Left lobe of liver (tissue), 2 donors: ENCODE data around the gene AOC1. TPM values are rescaled to one million over a fixed set of nuclear protein-coding genes. Genes with fewer than 3 reads are reported as not detected.
A peak's percentile ranks its signal among the peaks of the same experiment; 100 is the strongest.

Source experiments
- ATAC-seq: fragments of 200-7000 bp; cut with Tn5 transposase; one replicate; pipeline ENCODE4 v1.9.1; 2020; ENCODE audit warnings: mild to moderate bottlenecking, moderate library complexity
- DNase-seq: peaks from one replicate; pipeline ENCODE4 v3.0.0-alpha.2; 2020; ENCODE audit warnings: low spot score
- total RNA-seq: library from RNA; stranded (reverse); gene quantifications from one replicate; pipeline ENCODE4 v1.2.1, GENCODE V29; 2021
- donor health status: DM: no; HTN: no; CAD: no; lungs with moderate emphysema.
- donor health status: DM: no; HTN: yes; CAD: no.

AOC1 gene, protein sequence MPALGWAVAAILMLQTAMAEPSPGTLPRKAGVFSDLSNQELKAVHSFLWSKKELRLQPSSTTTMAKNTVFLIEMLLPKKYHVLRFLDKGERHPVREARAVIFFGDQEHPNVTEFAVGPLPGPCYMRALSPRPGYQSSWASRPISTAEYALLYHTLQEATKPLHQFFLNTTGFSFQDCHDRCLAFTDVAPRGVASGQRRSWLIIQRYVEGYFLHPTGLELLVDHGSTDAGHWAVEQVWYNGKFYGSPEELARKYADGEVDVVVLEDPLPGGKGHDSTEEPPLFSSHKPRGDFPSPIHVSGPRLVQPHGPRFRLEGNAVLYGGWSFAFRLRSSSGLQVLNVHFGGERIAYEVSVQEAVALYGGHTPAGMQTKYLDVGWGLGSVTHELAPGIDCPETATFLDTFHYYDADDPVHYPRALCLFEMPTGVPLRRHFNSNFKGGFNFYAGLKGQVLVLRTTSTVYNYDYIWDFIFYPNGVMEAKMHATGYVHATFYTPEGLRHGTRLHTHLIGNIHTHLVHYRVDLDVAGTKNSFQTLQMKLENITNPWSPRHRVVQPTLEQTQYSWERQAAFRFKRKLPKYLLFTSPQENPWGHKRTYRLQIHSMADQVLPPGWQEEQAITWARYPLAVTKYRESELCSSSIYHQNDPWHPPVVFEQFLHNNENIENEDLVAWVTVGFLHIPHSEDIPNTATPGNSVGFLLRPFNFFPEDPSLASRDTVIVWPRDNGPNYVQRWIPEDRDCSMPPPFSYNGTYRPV
- total RNA-seq = 18.9 TPM

- ATAC-seq (no peak), DNase-seq (no peak)
Measured at GRCh38 chr7:150852371-150852905, at the start of gene AOC1. TSS of gene AOC1 (plus strand) at chr7:150852517. CDS start at chr7:150856471, 3,954 bp downstream.

DNA sequence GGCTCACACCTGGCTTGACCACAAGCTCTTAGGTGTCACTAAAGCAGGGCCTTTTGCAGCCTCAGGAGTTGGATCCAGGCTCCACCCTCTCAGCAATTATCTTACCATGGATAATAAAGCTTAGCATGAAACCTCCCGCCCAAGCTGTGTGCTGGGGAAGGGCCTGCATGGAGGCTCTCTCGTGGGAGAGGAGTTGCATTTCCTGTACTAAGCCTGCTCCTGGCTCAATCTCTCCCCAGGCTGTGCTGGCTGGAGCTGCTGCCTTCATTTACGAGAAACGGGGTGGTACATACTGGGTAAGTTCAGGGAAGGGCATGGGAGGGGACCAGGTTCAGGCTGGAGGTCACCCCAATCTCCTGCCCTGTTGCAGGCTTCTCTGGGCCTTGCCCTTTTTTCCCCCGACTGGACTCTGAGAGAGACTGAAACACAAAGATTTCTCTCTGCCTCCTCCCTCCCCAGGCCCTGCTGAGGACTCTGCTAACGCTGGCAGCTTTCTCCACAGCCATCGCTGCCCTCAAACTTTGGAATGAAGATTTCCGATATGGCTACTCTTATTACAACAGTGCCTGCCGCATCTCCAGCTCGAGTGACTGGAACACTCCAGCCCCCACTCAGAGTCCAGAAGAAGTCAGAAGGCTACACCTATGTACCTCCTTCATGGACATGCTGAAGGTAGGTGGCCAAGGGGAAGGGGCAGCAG, 49.0 kb upstream of the AOC1 start:
- ATAC-seq (no peak), DNase-seq (no peak)

DNA sequence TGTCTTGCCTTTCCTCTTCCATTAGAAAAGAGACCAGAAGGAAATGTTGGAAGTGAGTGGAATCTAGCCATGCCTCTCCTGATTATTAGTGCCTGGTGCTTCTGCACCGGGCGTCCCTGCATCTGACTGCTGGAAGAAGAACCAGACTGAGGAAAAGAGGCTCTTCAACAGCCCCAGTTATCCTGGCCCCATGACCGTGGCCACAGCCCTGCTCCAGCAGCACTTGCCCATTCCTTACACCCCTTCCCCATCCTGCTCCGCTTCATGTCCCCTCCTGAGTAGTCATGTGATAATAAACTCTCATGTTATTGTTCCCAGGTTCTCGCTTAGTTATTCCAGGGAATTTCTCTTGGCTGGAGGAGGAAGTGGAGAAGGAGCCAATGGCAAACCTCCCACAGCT, 47.5 kb upstream of the AOC1 start:
- no peak for DNase-seq
- no peak for ATAC-seq

DNA sequence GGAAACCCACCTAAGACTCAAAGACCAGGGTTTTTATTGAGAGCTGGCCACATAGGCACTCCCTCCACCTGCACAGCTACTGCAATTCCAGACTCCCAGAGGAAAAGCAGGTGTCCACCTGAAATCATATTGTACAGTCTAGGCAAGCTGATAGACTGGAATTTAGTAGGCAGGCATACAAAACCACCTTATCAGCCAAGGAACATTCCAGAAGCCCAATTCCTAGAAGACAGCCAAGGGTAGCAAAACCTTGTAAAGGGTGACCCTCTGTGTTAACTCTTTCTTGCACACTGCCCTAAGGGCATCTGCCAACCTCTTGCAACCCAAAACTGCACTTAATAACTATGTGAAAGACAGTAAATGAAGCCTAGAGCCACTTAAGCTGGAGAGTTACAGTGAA, 46.5 kb upstream of the AOC1 start:
- DNase-seq (no peak), ATAC-seq (no peak)

- ATAC-seq (no peak), DNase-seq (no peak)
Measured at GRCh38 chr7:150806454-150806853, 45.9 kb upstream of the AOC1 start.

DNA sequence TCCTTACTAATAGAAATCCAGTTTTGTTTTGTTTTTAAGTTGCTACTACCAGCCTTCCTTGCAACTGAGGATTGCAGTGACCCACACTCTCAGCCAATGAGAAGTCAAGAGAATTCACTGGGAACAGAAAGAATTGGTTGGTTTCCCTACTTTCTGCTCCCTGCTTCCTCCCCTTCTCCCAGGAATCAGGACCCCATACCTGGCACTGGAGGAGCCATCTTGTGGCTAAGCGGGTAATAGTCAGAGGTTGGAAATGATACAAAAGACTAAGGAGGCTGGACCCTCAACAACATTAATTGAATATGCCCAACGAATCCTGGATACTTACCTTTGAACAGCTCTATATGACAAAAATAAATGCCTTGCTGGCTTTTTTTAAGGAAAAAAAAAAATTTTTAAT, 45.5 kb upstream of the AOC1 start:
- ATAC-seq = no peak
- DNase-seq = no peak

- peak; percentile 87 for DNase-seq
- peak; percentile 52 for ATAC-seq
Measured at GRCh38 chr7:150807616-150808438, 44.5 kb upstream of the AOC1 start.

DNA sequence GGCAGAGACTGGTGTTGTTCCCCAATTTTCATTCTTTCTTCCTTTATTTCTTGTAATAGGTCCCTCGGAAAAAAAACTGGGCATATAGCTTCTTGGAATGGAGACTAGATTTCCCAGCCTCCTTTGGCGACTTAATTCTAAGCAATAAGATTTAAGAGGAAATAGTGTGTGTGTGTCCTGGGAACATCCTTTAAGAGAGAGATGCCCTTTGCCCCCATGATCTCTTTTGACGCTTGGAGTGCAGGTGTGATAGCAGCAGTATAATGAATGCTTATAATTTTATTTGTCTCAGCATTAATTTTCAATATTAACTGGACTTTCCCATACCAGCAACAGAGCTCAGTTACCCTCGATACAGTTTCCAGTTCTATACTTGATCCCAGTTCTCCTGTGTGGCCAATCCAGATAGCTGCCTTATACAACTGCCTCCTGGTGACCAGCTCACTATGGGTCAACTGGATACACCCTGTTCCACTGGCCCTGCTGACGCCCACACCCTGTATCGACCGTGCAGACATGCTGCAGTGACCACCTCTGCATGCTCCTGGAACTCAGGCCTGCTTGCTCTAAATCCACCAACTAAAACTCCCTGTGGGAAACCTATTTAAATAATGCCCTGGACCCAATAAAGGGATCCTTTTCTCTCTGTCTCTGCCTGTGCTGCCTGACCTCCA, 37.9 kb upstream of the AOC1 start:
- ATAC-seq (no peak), DNase-seq (no peak)

DNA sequence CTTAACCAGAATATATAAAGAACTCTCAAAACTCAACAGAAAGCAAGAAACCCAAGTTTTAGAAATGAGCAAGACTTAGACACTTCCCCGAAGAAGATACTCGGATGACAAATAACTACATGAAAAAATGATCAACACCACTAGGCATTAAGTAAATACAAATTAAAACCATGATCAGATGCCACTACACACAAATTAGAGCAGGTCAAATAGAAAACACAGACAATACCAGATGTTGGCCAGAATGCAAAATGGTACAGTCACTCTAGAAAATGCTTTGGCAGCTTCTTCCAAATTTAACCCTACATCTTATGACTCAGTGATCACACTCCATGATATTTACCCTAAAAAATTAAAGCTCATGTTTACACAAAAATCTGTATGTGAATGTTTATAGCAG, 33.3 kb upstream of the AOC1 start:
- no peak for ATAC-seq
- DNase-seq = no peak

- DNase-seq (no peak), ATAC-seq (peak; percentile 23)
Measured at GRCh38 chr7:150820148-150820547, 32.2 kb upstream of the AOC1 start.

DNA sequence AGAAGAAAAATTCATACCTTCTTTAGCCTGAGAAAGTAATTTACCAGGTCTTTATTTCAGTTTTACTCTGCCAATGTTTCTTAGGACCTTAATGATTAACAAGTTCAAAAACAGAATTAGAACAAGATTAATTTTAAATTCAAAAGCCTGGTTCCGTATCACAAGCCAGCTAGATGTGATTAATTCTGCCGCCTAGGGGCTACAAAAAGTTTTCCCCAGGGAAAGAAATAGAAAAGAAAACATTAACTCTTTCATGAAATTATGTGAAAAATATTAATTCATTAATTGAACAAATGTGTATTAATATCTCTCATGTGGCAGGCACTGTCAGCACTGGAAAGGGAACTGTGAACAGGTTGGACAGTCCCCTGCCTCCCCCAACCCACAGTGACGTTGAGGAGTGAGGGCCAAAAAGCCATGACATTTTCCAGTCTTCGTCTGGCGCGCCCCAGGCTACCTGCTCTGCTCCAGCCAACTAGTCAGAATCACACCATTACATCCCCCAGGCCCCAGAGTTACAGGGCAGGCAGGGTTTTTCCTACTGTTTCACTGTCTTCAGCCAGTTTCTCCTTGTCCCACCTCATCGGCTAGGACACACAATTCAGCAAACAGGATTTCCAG, 31.6 kb upstream of the AOC1 start:
- no peak for DNase-seq
- peak; percentile 23 for ATAC-seq

DNA sequence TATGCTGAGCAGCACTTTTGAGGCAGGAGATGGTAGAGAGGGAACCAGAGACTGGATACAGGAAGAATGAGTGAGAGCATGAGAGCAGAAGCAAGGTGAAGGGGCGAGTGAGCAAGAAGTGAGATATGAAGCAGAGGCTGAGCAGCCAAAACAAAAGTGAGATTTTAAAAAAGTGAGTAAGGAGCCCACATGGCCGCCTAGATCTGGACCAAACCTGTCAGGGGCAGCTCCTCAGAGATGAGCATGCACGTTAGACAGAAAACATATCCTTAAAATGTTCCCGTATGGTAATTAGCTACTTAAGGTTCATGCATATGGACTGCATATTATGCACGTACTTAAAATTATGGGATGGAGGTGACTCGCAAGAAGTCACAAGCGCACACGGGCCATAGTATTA, 29.3 kb upstream of the AOC1 start:
- no peak for DNase-seq
- no peak for ATAC-seq

GRCh38 chr7:150823484-150824126, 28.7 kb upstream of the AOC1 start:
- DNase-seq (no peak), ATAC-seq (no peak)

DNA sequence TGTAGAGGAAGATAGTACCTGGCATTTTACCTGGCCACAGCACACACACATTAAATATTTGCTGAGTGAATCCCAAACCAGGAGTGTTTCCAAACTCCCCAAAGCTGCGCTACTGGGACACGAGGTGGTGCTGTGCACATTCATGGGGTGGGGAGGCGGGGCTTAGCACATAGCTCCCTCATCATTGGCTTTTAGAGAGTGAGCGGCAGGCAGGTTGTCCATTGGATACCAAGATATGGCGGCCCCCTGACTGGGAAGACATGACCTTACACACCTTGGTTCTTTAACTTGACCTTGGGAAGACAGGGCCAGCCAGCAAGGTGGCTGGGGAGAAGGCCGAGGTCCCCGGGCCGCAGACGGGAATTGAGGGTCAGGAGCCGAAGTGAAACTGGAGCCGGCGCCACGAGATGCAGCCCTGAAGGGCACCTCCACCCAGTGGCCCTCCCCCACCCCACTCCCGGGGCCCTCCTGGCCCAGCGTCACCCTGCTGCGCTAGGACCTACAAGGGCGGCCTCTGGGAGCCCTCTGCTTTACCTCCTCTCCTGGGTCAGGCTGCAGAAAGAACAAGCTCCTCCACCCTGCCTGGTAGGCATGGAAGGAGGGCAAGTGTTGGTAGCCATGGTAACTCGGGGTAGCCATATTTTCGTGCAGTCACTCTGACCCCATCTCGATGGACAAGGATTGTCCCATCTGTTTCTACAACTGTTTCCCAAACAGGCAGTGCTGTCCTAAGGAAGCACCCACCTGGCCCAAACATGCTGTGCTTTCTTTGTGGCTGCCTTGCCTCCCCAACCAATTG, 27.7 kb upstream of the AOC1 start:
- ATAC-seq (peak; percentile 74), DNase-seq (peak; percentile 78)

DNA sequence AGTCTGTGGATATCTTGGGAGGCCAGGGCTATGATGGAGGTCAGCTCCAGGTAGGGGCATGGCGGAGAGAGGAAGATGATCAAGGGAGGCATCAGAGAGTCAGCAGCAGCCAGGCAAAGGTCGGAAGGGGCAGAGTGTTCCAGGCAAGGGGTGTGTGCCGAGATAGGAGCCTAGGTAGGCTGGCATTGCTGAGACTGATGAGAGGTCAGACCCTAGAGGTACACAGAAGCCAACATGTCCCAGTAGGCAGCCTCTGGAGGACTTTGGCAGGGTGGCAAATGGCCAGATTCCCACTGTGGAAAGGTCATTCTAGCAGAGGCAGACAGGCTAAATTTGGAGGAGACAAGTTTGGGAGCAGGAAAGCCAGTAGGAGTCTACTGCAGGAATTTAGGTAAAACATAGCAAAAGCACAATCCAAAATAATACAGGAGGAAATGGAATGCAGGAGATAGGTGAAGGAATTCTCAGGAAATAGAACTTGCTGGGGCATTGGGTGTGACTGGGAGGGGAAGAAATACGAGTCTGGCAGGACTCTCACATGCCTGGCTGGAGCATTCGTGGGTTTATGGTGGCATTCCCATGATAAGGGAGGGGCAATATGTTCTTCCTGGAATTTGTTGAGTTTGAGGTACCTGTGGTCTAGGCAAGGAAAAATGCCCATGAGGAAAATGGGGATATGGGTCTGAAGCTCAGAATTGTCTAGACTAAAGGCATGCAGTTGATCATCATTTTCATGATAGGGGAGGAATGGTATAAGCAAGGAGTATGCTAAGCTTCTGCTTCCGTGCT, 26.1 kb upstream of the AOC1 start:
- DNase-seq (peak; percentile 97), ATAC-seq (peak; percentile 86)

DNA sequence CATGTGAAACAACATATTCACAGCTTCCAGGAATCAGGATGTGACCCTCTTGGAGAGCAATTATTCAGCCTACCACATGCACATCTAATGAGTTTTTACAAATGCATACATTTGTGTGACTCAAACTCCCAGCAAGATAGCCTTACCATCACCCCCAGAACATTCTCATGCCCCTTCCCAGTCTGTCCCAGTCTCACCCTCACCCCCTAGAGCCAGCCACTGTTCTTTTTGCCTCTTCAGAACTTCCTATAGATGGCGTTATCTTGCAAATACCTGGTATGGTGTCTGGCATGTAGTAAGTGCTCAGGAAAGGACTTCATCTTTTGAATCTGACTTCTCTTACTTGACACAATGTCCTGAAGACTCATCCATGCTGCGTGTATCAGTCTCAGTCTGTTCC, 23.9 kb upstream of the AOC1 start:
- ATAC-seq (no peak), DNase-seq (no peak)

GRCh38 chr7:150829426-150829825, 22.9 kb upstream of the AOC1 start:
- ATAC-seq = no peak
- no peak for DNase-seq
